ENCODE measurements around the gene ARHGEF37. TPM values are rescaled to one million over a fixed set of nuclear protein-coding genes. Genes with fewer than 3 reads are reported as not detected.

ARHGEF37 gene
- total RNA-seq, 1 experiment from 2014 or later, result 0.42 TPM

DNA sequence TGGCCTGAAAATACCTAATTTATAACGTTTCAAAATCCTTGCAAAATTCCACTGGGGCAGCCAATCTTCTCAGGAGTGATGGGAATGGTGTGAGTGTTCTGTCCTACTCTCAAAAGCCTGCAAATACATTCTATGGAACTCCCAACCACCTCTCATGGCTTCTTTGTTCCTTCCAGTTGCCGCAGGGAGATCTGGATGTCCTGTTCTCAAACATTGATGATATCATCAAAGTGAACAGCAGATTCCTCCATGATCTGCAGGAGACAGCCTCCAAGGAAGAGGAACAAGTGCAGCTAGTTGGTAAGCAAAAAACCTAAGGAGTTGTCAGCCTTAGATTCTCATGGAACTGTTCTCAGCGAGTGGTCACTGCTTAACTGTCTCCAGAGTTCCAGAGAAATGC is 19.6 kb downstream of the ARHGEF37 start:
- DNase-seq, result no peak
- Mint-ChIP-seq H3K4me1 (peaks cover 4 to 8% of the 10 kb centered on the region in 2 experiments; a peak in 2 of 4 replicates), H3K27me3 (ENCODE audit: low read depth) (no peaks in the 10 kb centered on the region), H3K9me3 (no peaks in the 10 kb centered on the region), H3K36me3 (ENCODE audit: insufficient read depth in 1 of 3, low read depth in 3 of 3) (no peaks in the 10 kb centered on the region), H3K4me3 (no peak overlapping the region), H3K27ac (no peak overlapping the region)
- Histone ChIP-seq H4K91ac (ENCODE audit: insufficient read length, low read depth, low read length) (no peak overlapping the region), H2BK12ac (ENCODE audit: insufficient read length, low read depth, low read length) (no peak overlapping the region), H3K9me3 (ENCODE audit: control insufficient read depth, low read depth, low read length) (no peaks in the 10 kb centered on the region), H3K18ac (ENCODE audit: insufficient read length, low read depth, low read length) (no peak overlapping the region), H2AFZ (ENCODE audit: low read length) (no peak overlapping the region), H3K23me2 (ENCODE audit: insufficient read length, low read depth, low read length, poor library complexity, severe bottlenecking) (no peaks in the 10 kb centered on the region), H2AK5ac (ENCODE audit: insufficient read length, low read length) (no peak overlapping the region), H3K79me1 (ENCODE audit: insufficient read depth, low read depth, low read length, poor library complexity, severe bottlenecking) (no peaks in the 10 kb centered on the region), H3K27me3 (ENCODE audit: insufficient read depth, low read length) (no peaks in the 10 kb centered on the region), H3K79me2 (ENCODE audit: insufficient read depth, low read length) (no peaks in the 10 kb centered on the region), H3K4ac (ENCODE audit: low read depth, low read length) (no peak overlapping the region), H2BK15ac (ENCODE audit: low read depth, low read length) (no peak overlapping the region), H4K20me1 (ENCODE audit: control insufficient read depth, insufficient read depth, insufficient read length) (no peaks in the 10 kb centered on the region), H3K4me2 (ENCODE audit: insufficient read depth, insufficient read length, low read length) (no peak overlapping the region), H3K23ac (ENCODE audit: insufficient read length, low read depth, low read length) (no peak overlapping the region), H4K8ac (replicated peaks; ENCODE audit: insufficient read length, low read depth, low read length) (no peak overlapping the region), H3K4me1 (ENCODE audit: insufficient read depth, low read length) (peaks cover 5% of the 10 kb centered on the region; the same call in 1 of the 2 replicates), H2BK5ac (ENCODE audit: insufficient read length, low read length) (no peak overlapping the region), H3K14ac (ENCODE audit: insufficient read depth, low read length) (no peak overlapping the region), H2BK120ac (ENCODE audit: low read depth, low read length, poor library complexity, severe bottlenecking) (no peak overlapping the region), H4K5ac (ENCODE audit: insufficient read length, low read depth, low read length) (no peak overlapping the region), H2BK20ac (ENCODE audit: low read depth, low read length, poor library complexity, severe bottlenecking) (no peak overlapping the region), H3K27ac (ENCODE audit: insufficient read length, low read depth, low read length) (no peak overlapping the region), H3K9ac (ENCODE audit: extremely low read depth, insufficient read length, low read length) (no peak overlapping the region), H3K56ac (ENCODE audit: insufficient read length, low read depth, low read length) (no peak overlapping the region), H3T11ph (ENCODE audit: low read length) (no peak overlapping the region)
- TF ChIP-seq, protein P1, sequence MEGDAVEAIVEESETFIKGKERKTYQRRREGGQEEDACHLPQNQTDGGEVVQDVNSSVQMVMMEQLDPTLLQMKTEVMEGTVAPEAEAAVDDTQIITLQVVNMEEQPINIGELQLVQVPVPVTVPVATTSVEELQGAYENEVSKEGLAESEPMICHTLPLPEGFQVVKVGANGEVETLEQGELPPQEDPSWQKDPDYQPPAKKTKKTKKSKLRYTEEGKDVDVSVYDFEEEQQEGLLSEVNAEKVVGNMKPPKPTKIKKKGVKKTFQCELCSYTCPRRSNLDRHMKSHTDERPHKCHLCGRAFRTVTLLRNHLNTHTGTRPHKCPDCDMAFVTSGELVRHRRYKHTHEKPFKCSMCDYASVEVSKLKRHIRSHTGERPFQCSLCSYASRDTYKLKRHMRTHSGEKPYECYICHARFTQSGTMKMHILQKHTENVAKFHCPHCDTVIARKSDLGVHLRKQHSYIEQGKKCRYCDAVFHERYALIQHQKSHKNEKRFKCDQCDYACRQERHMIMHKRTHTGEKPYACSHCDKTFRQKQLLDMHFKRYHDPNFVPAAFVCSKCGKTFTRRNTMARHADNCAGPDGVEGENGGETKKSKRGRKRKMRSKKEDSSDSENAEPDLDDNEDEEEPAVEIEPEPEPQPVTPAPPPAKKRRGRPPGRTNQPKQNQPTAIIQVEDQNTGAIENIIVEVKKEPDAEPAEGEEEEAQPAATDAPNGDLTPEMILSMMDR (conservative IDR thresholded peaks at IDR 0.05), result no peak
- no CpG with 5 or more reads among the region's 3 CpGs for WGBS (ENCODE audit: extremely low coverage, insufficient read length, low lambda C conversion rate)
